Breast epithelium (tissue), 4 donors: ENCODE measurements around the gene TRPM2. TPM values are rescaled to one million over a fixed set of nuclear protein-coding genes. Genes with fewer than 3 reads are reported as not detected.

Experiments used
- DNase-seq, 2 donors: peaks; one replicate each; pipeline ENCODE4 v3.0.0-alpha.2; 2019; ENCODE audit warnings: low spot score in 2 of 2
- H3K27ac ChIP-seq, 2 donors: fragments of 200-600 bp; sonication (generic) in 1 of 2; one replicate each; pipeline ENCODE4 v1.5.1; 2016 to 2019; ENCODE audit warnings: mild to moderate bottlenecking in 1 of 2
- H3K27me3 ChIP-seq, 2 donors: fragments of 200-600 bp; sonication (generic) in 1 of 2; one replicate each; pipeline versions ENCODE4 v1.5.1 to v1.6.0; 2017 to 2019; ENCODE audit warnings: control low read depth in 1 of 2, mild to moderate bottlenecking in 1 of 2
- H3K36me3 ChIP-seq: fragments of 200-600 bp; one replicate; pipeline ENCODE4 v1.5.1; 2019
- H3K4me1 ChIP-seq, 2 donors: fragments of 200-600 bp; sonication (generic); one replicate each; pipeline ENCODE4 v1.5.1; 2016 to 2019; ENCODE audit warnings: control low read depth in 1 of 2
- H3K4me3 ChIP-seq, 3 donors: fragments of 200-600 bp; sonication (generic); 1 replicate in 2 of 3; 2 replicates in 1 of 3; pipeline ENCODE4 v1.5.1; 2016 to 2019; ENCODE audit warnings: mild to moderate bottlenecking in 3 of 3, moderate library complexity in 2 of 3
- H3K9me3 ChIP-seq, 2 donors: fragments of 200-600 bp; sonication (generic) in 1 of 2; one replicate each; pipeline ENCODE4 v1.5.1; 2016 to 2019; ENCODE audit warnings: control low read depth in 1 of 2
- CTCF ChIP-seq, 3 donors: fragments of 450-650 bp; IDR thresholded peaks; one replicate each; pipeline ENCODE4 v1.5.1; 2016 to 2017; ENCODE audit warnings: antibody characterized with exemption in 3 of 3, mild to moderate bottlenecking in 3 of 3, moderate library complexity in 3 of 3
- POLR2A ChIP-seq: fragments of 450-650 bp; IDR thresholded peaks from one replicate; pipeline ENCODE4 v1.6.1; 2016; ENCODE audit warnings: antibody characterized with exemption, mild to moderate bottlenecking, moderate library complexity
- POLR2AphosphoS5 ChIP-seq, 3 donors: sonication (generic); formaldehyde crosslinking; IDR thresholded peaks; one replicate each; pipeline ENCODE4 v1.6.1; 2017; ENCODE audit warnings: antibody characterized with exemption in 3 of 3
- intact Hi-C: fragments of 100-400 bp; cut with DNase I; formaldehyde crosslinking; loops from one replicate; pipeline ENCODE4 v1.15.1; 2023; ENCODE audit warnings: low total_unique reads
- total RNA-seq, 3 donors: library from RNA; depleted of rRNA; stranded (reverse); fragments of >200 nt; gene quantifications; one replicate each; pipeline ENCODE4 v1.1.0, GENCODE V29; 2016

TRPM2 gene
- total RNA-seq, 3 donors from 2014 or later = 4.3 to 7.9 (median 7.2) TPM

GRCh38 chr21:44326716-44327602 is 26.5 kb upstream of the TRPM2 start:
- Histone ChIP-seq H3K9me3 (no peaks in the 10 kb centered on the region), H3K36me3 (peaks cover 8% of the 10 kb centered on the region), H3K4me3 (no peak overlapping the region), H3K27me3 (no peaks in the 10 kb centered on the region), H3K4me1 (no peaks in the 10 kb centered on the region), H3K27ac (no peak overlapping the region)
- DNase-seq = no peak
- no peak for TF ChIP-seq POLR2A
- TF ChIP-seq CTCF (IDR thresholded peaks at IDR 0.05) = no peak
- TF ChIP-seq POLR2AphosphoS5 (IDR thresholded peaks at IDR 0.05) = no peak
- intact Hi-C loops = no loop called here

- H3K36me3 ChIP-seq = peaks cover 8% of the 10 kb centered on the region
- no peak for DNase-seq
Measured at GRCh38 chr21:44327603-44327974, 25.8 kb upstream of the TRPM2 start.

GRCh38 chr21:44328242-44328895 is 25.1 kb upstream of the TRPM2 start:
- H3K27ac ChIP-seq = no peak overlapping the region
- intact Hi-C loops = no loop called here
- no peaks in the 10 kb centered on the region for H3K4me1 ChIP-seq
- H3K4me3 ChIP-seq = no peak overlapping the region
- H3K27me3 ChIP-seq = no peaks in the 10 kb centered on the region
- TF ChIP-seq POLR2A (no peak), CTCF (IDR thresholded peaks at IDR 0.05) (no peak), POLR2AphosphoS5 (IDR thresholded peaks at IDR 0.05) (no peak)
- no peak for DNase-seq
- peaks cover 8% of the 10 kb centered on the region for H3K36me3 ChIP-seq
- H3K9me3 ChIP-seq = no peaks in the 10 kb centered on the region

More at GRCh38 chr21:44327603-44327974, 25.8 kb upstream of the TRPM2 start:
- intact Hi-C loops = no loop called here
- H3K4me1 ChIP-seq = no peaks in the 10 kb centered on the region
- no peaks in the 10 kb centered on the region for H3K27me3 ChIP-seq
- no peak overlapping the region for H3K27ac ChIP-seq
- no peak overlapping the region for H3K4me3 ChIP-seq
- H3K9me3 ChIP-seq = no peaks in the 10 kb centered on the region
- TF ChIP-seq POLR2AphosphoS5 (IDR thresholded peaks at IDR 0.05) = no peak
- no peak for TF ChIP-seq CTCF (IDR thresholded peaks at IDR 0.05)
- TF ChIP-seq POLR2A = no peak

GRCh38 chr21:44329086-44329889 is 24.1 kb upstream of the TRPM2 start:
- Histone ChIP-seq H3K9me3 (no peaks in the 10 kb centered on the region), H3K27ac (no peak overlapping the region), H3K4me1 (no peaks in the 10 kb centered on the region), H3K4me3 (no peak overlapping the region), H3K36me3 (peaks cover 4% of the 10 kb centered on the region), H3K27me3 (no peaks in the 10 kb centered on the region)
- TF ChIP-seq POLR2A (no peak), CTCF (IDR thresholded peaks at IDR 0.05) (no peak), POLR2AphosphoS5 (IDR thresholded peaks at IDR 0.05) (no peak)
- no peak for DNase-seq
- intact Hi-C loops = no loop called here
